ENCODE results near the gene RIMS1. TPM values are rescaled to one million over a fixed set of nuclear protein-coding genes. Genes with fewer than 3 reads are reported as not detected.

RIMS1 gene
- total and polyA plus RNA-seq, 4 donors, result 30.1 to 128 (median 49.5) TPM

- Histone ChIP-seq H3K4me3 (ENCODE audit: low read depth, low read length) (no peak overlapping the region), H3K9me3 (ENCODE audit: control insufficient read depth, insufficient read depth, low read length) (no peaks in the 10 kb centered on the region), H3K36me3 (ENCODE audit: control insufficient read depth, insufficient read depth, low read length) (no peaks in the 10 kb centered on the region), H3K4me1 (ENCODE audit: control insufficient read depth, insufficient read depth, low read length) (no peaks in the 10 kb centered on the region), H3K27me3 (ENCODE audit: control insufficient read depth, insufficient read depth, low read length) (no peaks in the 10 kb centered on the region), H3K27ac (ENCODE audit: low read depth, low read length) (no peak overlapping the region)
- no CpG with 5 or more reads among the region's 1 CpG for WGBS (ENCODE audit: insufficient coverage)
- no peak for DNase-seq (ENCODE audit: low read depth in 4 of 6, low spot score in 6 of 6)
Measured at GRCh38 chr6:72132427-72132826, 246.1 kb downstream of the RIMS1 start.

GRCh38 chr6:72132851-72133250 is 246.5 kb downstream of the RIMS1 start:
- no peaks in the 10 kb centered on the region for H3K4me1 ChIP-seq (ENCODE audit: control insufficient read depth, insufficient read depth, low read length)
- no peaks in the 10 kb centered on the region for H3K27me3 ChIP-seq (ENCODE audit: control insufficient read depth, insufficient read depth, low read length)
- H3K9me3 ChIP-seq (ENCODE audit: control insufficient read depth, insufficient read depth, low read length), result no peaks in the 10 kb centered on the region
- no peak overlapping the region for H3K27ac ChIP-seq (ENCODE audit: low read depth, low read length)
- no peak for DNase-seq (ENCODE audit: low read depth in 4 of 6, low spot score in 6 of 6)
- H3K36me3 ChIP-seq (ENCODE audit: control insufficient read depth, insufficient read depth, low read length), result no peaks in the 10 kb centered on the region
- no peak overlapping the region for H3K4me3 ChIP-seq (ENCODE audit: low read depth, low read length)

- H3K27me3 ChIP-seq (ENCODE audit: control insufficient read depth, insufficient read depth, low read length), result no peaks in the 10 kb centered on the region
- no peak overlapping the region for H3K27ac ChIP-seq (ENCODE audit: low read depth, low read length)
- no peak for DNase-seq (ENCODE audit: low read depth in 4 of 6, low spot score in 6 of 6)
- H3K4me3 ChIP-seq (ENCODE audit: low read depth, low read length), result no peak overlapping the region
- no peaks in the 10 kb centered on the region for H3K36me3 ChIP-seq (ENCODE audit: control insufficient read depth, insufficient read depth, low read length)
- no peaks in the 10 kb centered on the region for H3K9me3 ChIP-seq (ENCODE audit: control insufficient read depth, insufficient read depth, low read length)
- no peaks in the 10 kb centered on the region for H3K4me1 ChIP-seq (ENCODE audit: control insufficient read depth, insufficient read depth, low read length)
- no CpG with 5 or more reads among the region's 1 CpG for WGBS (ENCODE audit: insufficient coverage)
Measured at GRCh38 chr6:72133324-72133723, 247.0 kb downstream of the RIMS1 start.

- no peak for DNase-seq (ENCODE audit: low read depth in 4 of 6, low spot score in 6 of 6)
- H3K27ac ChIP-seq (ENCODE audit: low read depth, low read length), result no peak overlapping the region
- H3K4me1 ChIP-seq (ENCODE audit: control insufficient read depth, insufficient read depth, low read length), result no peaks in the 10 kb centered on the region
- no peak overlapping the region for H3K4me3 ChIP-seq (ENCODE audit: low read depth, low read length)
- no peaks in the 10 kb centered on the region for H3K36me3 ChIP-seq (ENCODE audit: control insufficient read depth, insufficient read depth, low read length)
- H3K9me3 ChIP-seq (ENCODE audit: control insufficient read depth, insufficient read depth, low read length), result no peaks in the 10 kb centered on the region
- no peaks in the 10 kb centered on the region for H3K27me3 ChIP-seq (ENCODE audit: control insufficient read depth, insufficient read depth, low read length)
Measured at GRCh38 chr6:72140795-72141194, 254.4 kb downstream of the RIMS1 start.

- no peaks in the 10 kb centered on the region for H3K27me3 ChIP-seq (ENCODE audit: control insufficient read depth, insufficient read depth, low read length)
- DNase-seq (ENCODE audit: low read depth in 4 of 6, low spot score in 6 of 6), result no peak
- H3K9me3 ChIP-seq (ENCODE audit: control insufficient read depth, insufficient read depth, low read length), result peaks cover 11% of the 10 kb centered on the region
- 87% methylated on average over 3 of the region's 3 CpGs for WGBS (ENCODE audit: insufficient coverage)
- H3K36me3 ChIP-seq (ENCODE audit: control insufficient read depth, insufficient read depth, low read length), result no peaks in the 10 kb centered on the region
- no peak overlapping the region for H3K4me3 ChIP-seq (ENCODE audit: low read depth, low read length)
- no peaks in the 10 kb centered on the region for H3K4me1 ChIP-seq (ENCODE audit: control insufficient read depth, insufficient read depth, low read length)
- no peak overlapping the region for H3K27ac ChIP-seq (ENCODE audit: low read depth, low read length)
Measured at GRCh38 chr6:72149715-72150114, 263.4 kb downstream of the RIMS1 start.

- no peak overlapping the region for H3K27ac ChIP-seq (ENCODE audit: low read depth, low read length)
- H3K9me3 ChIP-seq (ENCODE audit: control insufficient read depth, insufficient read depth, low read length), result peaks cover 11% of the 10 kb centered on the region
- DNase-seq (ENCODE audit: low read depth in 4 of 6, low spot score in 6 of 6), result no peak
- H3K4me3 ChIP-seq (ENCODE audit: low read depth, low read length), result no peak overlapping the region
- H3K36me3 ChIP-seq (ENCODE audit: control insufficient read depth, insufficient read depth, low read length), result no peaks in the 10 kb centered on the region
- 22% methylated on average over 2 of the region's 2 CpGs for WGBS (ENCODE audit: insufficient coverage)
- no peaks in the 10 kb centered on the region for H3K27me3 ChIP-seq (ENCODE audit: control insufficient read depth, insufficient read depth, low read length)
- no peaks in the 10 kb centered on the region for H3K4me1 ChIP-seq (ENCODE audit: control insufficient read depth, insufficient read depth, low read length)
Measured at GRCh38 chr6:72151742-72152141, 265.4 kb downstream of the RIMS1 start.

- no peak for DNase-seq (ENCODE audit: low read depth in 4 of 6, low spot score in 6 of 6)
- Histone ChIP-seq H3K36me3 (ENCODE audit: control insufficient read depth, insufficient read depth, low read length) (no peaks in the 10 kb centered on the region), H3K4me3 (ENCODE audit: low read depth, low read length) (no peak overlapping the region), H3K4me1 (ENCODE audit: control insufficient read depth, insufficient read depth, low read length) (no peaks in the 10 kb centered on the region), H3K27me3 (ENCODE audit: control insufficient read depth, insufficient read depth, low read length) (no peaks in the 10 kb centered on the region), H3K27ac (ENCODE audit: low read depth, low read length) (no peak overlapping the region), H3K9me3 (ENCODE audit: control insufficient read depth, insufficient read depth, low read length) (no peaks in the 10 kb centered on the region)
- WGBS (ENCODE audit: insufficient coverage), result no CpG with 5 or more reads among the region's 2 CpGs
Measured at GRCh38 chr6:72175916-72176315, 289.6 kb downstream of the RIMS1 start.

- no peak overlapping the region for H3K27ac ChIP-seq (ENCODE audit: low read depth, low read length)
Measured at GRCh38 chr6:72182337-72183246, 296.2 kb downstream of the RIMS1 start.

GRCh38 chr6:72203983-72204382 is 317.6 kb downstream of the RIMS1 start:
- no CpG with 5 or more reads among the region's 2 CpGs for WGBS (ENCODE audit: insufficient coverage)
- no peak overlapping the region for H3K4me3 ChIP-seq (ENCODE audit: low read depth, low read length)
- H3K4me1 ChIP-seq (ENCODE audit: control insufficient read depth, insufficient read depth, low read length), result no peaks in the 10 kb centered on the region
- H3K27me3 ChIP-seq (ENCODE audit: control insufficient read depth, insufficient read depth, low read length), result no peaks in the 10 kb centered on the region
- no peaks in the 10 kb centered on the region for H3K36me3 ChIP-seq (ENCODE audit: control insufficient read depth, insufficient read depth, low read length)
- no peak overlapping the region for H3K27ac ChIP-seq (ENCODE audit: low read depth, low read length)
- H3K9me3 ChIP-seq (ENCODE audit: control insufficient read depth, insufficient read depth, low read length), result no peaks in the 10 kb centered on the region
- DNase-seq (ENCODE audit: low read depth in 4 of 6, low spot score in 6 of 6), result no peak

More at GRCh38 chr6:72182337-72183246, 296.2 kb downstream of the RIMS1 start:
- Histone ChIP-seq H3K9me3 (ENCODE audit: control insufficient read depth, insufficient read depth, low read length) (no peaks in the 10 kb centered on the region), H3K4me3 (ENCODE audit: low read depth, low read length) (peak overlapping the region; percentile 64), H3K36me3 (ENCODE audit: control insufficient read depth, insufficient read depth, low read length) (no peaks in the 10 kb centered on the region), H3K4me1 (ENCODE audit: control insufficient read depth, insufficient read depth, low read length) (peaks cover 4% of the 10 kb centered on the region), H3K27me3 (ENCODE audit: control insufficient read depth, insufficient read depth, low read length) (peaks cover 6% of the 10 kb centered on the region)
- peak in 5 of 6 donors; percentile 21 to 85 (median 31) for DNase-seq (ENCODE audit: low read depth in 4 of 6, low spot score in 6 of 6)
- WGBS (ENCODE audit: insufficient coverage), result 4% methylated on average over 100 of the region's 100 CpGs

GRCh38 chr6:72205500-72205899 is 319.1 kb downstream of the RIMS1 start:
- H3K36me3 ChIP-seq (ENCODE audit: control insufficient read depth, insufficient read depth, low read length), result no peaks in the 10 kb centered on the region
- H3K4me1 ChIP-seq (ENCODE audit: control insufficient read depth, insufficient read depth, low read length), result no peaks in the 10 kb centered on the region
- no peaks in the 10 kb centered on the region for H3K27me3 ChIP-seq (ENCODE audit: control insufficient read depth, insufficient read depth, low read length)
- H3K27ac ChIP-seq (ENCODE audit: low read depth, low read length), result no peak overlapping the region
- no peak for DNase-seq (ENCODE audit: low read depth in 4 of 6, low spot score in 6 of 6)
- H3K4me3 ChIP-seq (ENCODE audit: low read depth, low read length), result no peak overlapping the region
- H3K9me3 ChIP-seq (ENCODE audit: control insufficient read depth, insufficient read depth, low read length), result no peaks in the 10 kb centered on the region
